Heart right ventricle (tissue), 16 donors: ENCODE results near the gene AP1M2. TPM values are rescaled to one million over a fixed set of nuclear protein-coding genes. Genes with fewer than 3 reads are reported as not detected.
A peak's percentile ranks its signal among the peaks of the same experiment; 100 is the strongest.

ENCODE experiments used
- ATAC-seq, 8 donors: fragments of 200-7000 bp; cut with Tn5 transposase; one replicate each; pipeline ENCODE4 v1.9.1; 2020; ENCODE audit warnings: mild to moderate bottlenecking in 8 of 8, moderate library complexity in 8 of 8, moderate number of reproducible peaks in 1 of 8
- DNase-seq, 2 donors: peaks; one replicate each; pipeline ENCODE4 v3.0.0-alpha.2; 2020
- H3K27ac ChIP-seq, 10 donors: fragments of 200-600 bp; sonication (generic) in 2 of 10; one replicate each; pipeline versions ENCODE4 v1.5.0 to v1.8.0; 2020 to 2022; ENCODE audit warnings: mild to moderate bottlenecking in 3 of 10
- H3K27me3 ChIP-seq, 7 donors: fragments of 200-600 bp; one replicate each; pipeline ENCODE4 v1.8.0; 2021 to 2022; ENCODE audit warnings: mild to moderate bottlenecking in 2 of 7
- H3K36me3 ChIP-seq, 9 donors: fragments of 200-600 bp; sonication (generic) in 1 of 9; one replicate each; pipeline versions ENCODE4 v1.5.0 to v1.8.0; 2020 to 2022; ENCODE audit warnings: mild to moderate bottlenecking in 2 of 9
- H3K4me1 ChIP-seq, 9 donors: fragments of 200-600 bp; sonication (generic) in 1 of 9; one replicate each; pipeline versions ENCODE4 v1.5.0 to v1.8.0; 2020 to 2022; ENCODE audit warnings: mild to moderate bottlenecking in 4 of 9
- H3K4me3 ChIP-seq, 10 donors: fragments of 200-600 bp; sonication (generic) in 2 of 10; one replicate each; pipeline versions ENCODE4 v1.5.0 to v1.8.0; 2020 to 2022; ENCODE audit warnings: mild to moderate bottlenecking in 7 of 10, moderate library complexity in 2 of 10
- H3K9me3 ChIP-seq, 11 donors: fragments of 200-600 bp in 10 of 11; sonication (generic) in 2 of 11; one replicate each; pipeline versions ENCODE4 v1.5.0 to v1.8.0; 2013 to 2022; ENCODE audit warnings: mild to moderate bottlenecking in 2 of 11, control low read depth in 1 of 11, moderate library complexity in 1 of 11
- CTCF ChIP-seq, 9 donors: fragments of 200-600 bp; sonication (generic) in 2 of 9; IDR thresholded peaks; one replicate each; pipeline versions ENCODE4 v1.5.0 to v1.8.0; 2021 to 2022; ENCODE audit warnings: antibody characterized with exemption in 9 of 9, mild to moderate bottlenecking in 5 of 9, moderate library complexity in 1 of 9
- WGBS, 2 donors: extraction: QIAGEN DNeasy Blood & Tissue Kit; methylation state at CpG; one replicate each; pipeline ENCODE4 v1.1.7; 2013; ENCODE audit warnings: inconsistent platforms in 1 of 2; 5-methylcytosine and 5-hydroxymethylcytosine counted together
- intact Hi-C, 10 donors: fragments of 100-400 bp; cut with DNase I; formaldehyde crosslinking; loops; one replicate each; pipeline versions ENCODE4 v1.11.1 to v1.14.2; 2022
- polyA plus RNA-seq, 2 donors: library from polyadenylated mRNA; stranded (reverse); fragments of 200-250 nt; gene quantifications; one replicate each; pipeline ENCODE4 v1.2.3, GENCODE V29; 2013
- total RNA-seq, 10 donors: library from RNA; stranded (reverse); fragmentation: NEBNext Ultra II Directional in 3 of 10; extraction: Animal tissue kit (Norgen Biotek cat#: 25700) in 3 of 10; gene quantifications; one replicate each; pipeline versions ENCODE4 v1.2.1 to v1.2.4, GENCODE V29; 2021 to 2023
- donor health status: Arrhythmogenic right ventricular cardiomyopathy.
- donor health status: ischemic (EF 13 %, LVEDD 7.1; RV severe dilation, severe dysfunction).
- donor health status: healthy with polysubstance abuse.
- donor health status: DM: no; HTN: yes; CAD: no.
- donor health status: DM: no; HTN: no; CAD: no.
- donor health status: ischemic (EF 25% LVEDD 6.9; RV normal size, moderate dysfunction).
- donor health status: ischemic (EF 25% LVEDD 5.7; RV mildly dilated, moderate dysfunction).
- donor health status: healthy.
- donor health status: DM: yes; HTN: yes; CAD: no.
- donor health status: Ischemic cardiomyopathy.
- donor health status: ischemic (EF 35%, LVEDD 5.7; RV mildly dilated, moderate dysfunction).
- donor health status: nonischemic (EF 11% LVEDD 7.7; RV severe dilation, severe dysfunction).
- donor health status: DM: yes; HTN: yes; CAD: no.
- donor health status: PGD.
- donor health status: ischemic (EF 29% LVEDD 5.4; RV normal size, mild dysfunction).
- donor health status: nonischemic (EF 23%, LVEDD 6.1; RV moderate dilation, normal function).

Gene AP1M2
- total and polyA plus RNA-seq, 12 donors: not detected

- DNase-seq (no peak), ATAC-seq (no peak)
- Histone ChIP-seq H3K36me3 (peaks cover 0 to 12% (median 0%) of the 10 kb centered on the region in 9 donors), H3K9me3 (no peaks in the 10 kb centered on the region), H3K27ac (peak overlapping the region in 8 of 10 donors; percentile 86 to 94 (median 90)), H3K27me3 (no peaks in the 10 kb centered on the region), H3K4me3 (peak overlapping the region in 9 of 10 donors; percentile 71 to 94 (median 75)), H3K4me1 (peaks cover 4 to 52% (median 45%) of the 10 kb centered on the region in 9 donors)
- TF ChIP-seq CTCF (IDR thresholded peaks at IDR 0.05): no peak
- 40 to 51% methylated on average over 5 of the region's 5 CpGs for WGBS, 2 donors
- intact Hi-C loops: loop anchor here in 6 of 10 donors (5.0 to 10.0 kb wide), 5 partner anchors 63 to 163 kb away; partner anchors contain the start of genes KEAP1 (in 5 of the 6), ILF3 (in 2 of the 6) and CDC37 (in 1 of the 6)
These were observed 19.5 kb downstream of the AP1M2 start for GRCh38 chr19:10567656-10568055.

- no peaks in the 10 kb centered on the region for H3K9me3 ChIP-seq
- 60 to 63% methylated on average over 19 of the region's 19 CpGs for WGBS, 2 donors
- intact Hi-C loops: loop anchor here in 6 of 10 donors (5.0 to 10.0 kb wide), 5 partner anchors 62 to 162 kb away; partner anchors contain the start of genes KEAP1 (in 5 of the 6), ILF3 (in 2 of the 6) and CDC37 (in 1 of the 6)
- peak overlapping the region; percentile 34 to 94 (median 87) for H3K27ac ChIP-seq
- TF ChIP-seq CTCF (IDR thresholded peaks at IDR 0.05): no peak
- peaks cover 0 to 20% (median 0%) of the 10 kb centered on the region in 9 donors for H3K36me3 ChIP-seq
- H3K4me3 ChIP-seq: peak overlapping the region in 9 of 10 donors; percentile 4 to 94 (median 84)
- DNase-seq: no peak
- ATAC-seq: no peak
- H3K27me3 ChIP-seq: no peaks in the 10 kb centered on the region
- peaks cover 4 to 45% (median 39%) of the 10 kb centered on the region in 9 donors for H3K4me1 ChIP-seq
These were observed 20.3 kb downstream of the AP1M2 start for GRCh38 chr19:10566658-10567410.

- intact Hi-C loops: loop anchor here in 6 of 10 donors (5.0 to 10.0 kb wide), 5 partner anchors 62 to 162 kb away; partner anchors contain the start of genes KEAP1 (in 5 of the 6), ILF3 (in 2 of the 6) and CDC37 (in 1 of the 6)
These were observed 20.8 kb downstream of the AP1M2 start for GRCh38 chr19:10566408-10566657.

More at GRCh38 chr19:10566408-10566657, 20.8 kb downstream of the AP1M2 start:
- H3K36me3 ChIP-seq: peaks cover 0 to 23% (median 0%) of the 10 kb centered on the region in 9 donors
- H3K4me3 ChIP-seq: peak overlapping the region; percentile 4 to 94 (median 84)
- no peak for TF ChIP-seq CTCF (IDR thresholded peaks at IDR 0.05)
- peak overlapping the region; percentile 34 to 94 (median 87) for H3K27ac ChIP-seq
- no peaks in the 10 kb centered on the region for H3K9me3 ChIP-seq
- no peak for DNase-seq
- 13 to 16% methylated on average over 4 of the region's 4 CpGs for WGBS, 2 donors
- no peak for ATAC-seq
- peaks cover 4 to 45% (median 39%) of the 10 kb centered on the region in 9 donors for H3K4me1 ChIP-seq
- H3K27me3 ChIP-seq: no peaks in the 10 kb centered on the region
